GM12872 (cell line): ENCODE data around the gene DIO1.

Experiments
- CTCF ChIP-seq: IDR thresholded peaks from 3 replicates; pipeline ENCODE4 v1.5.1; 2011; ENCODE audit warnings: low read depth, mild to moderate bottlenecking, low read length, moderate library complexity; ENCODE audit not compliant: insufficient read depth

DIO1 gene

DNA sequence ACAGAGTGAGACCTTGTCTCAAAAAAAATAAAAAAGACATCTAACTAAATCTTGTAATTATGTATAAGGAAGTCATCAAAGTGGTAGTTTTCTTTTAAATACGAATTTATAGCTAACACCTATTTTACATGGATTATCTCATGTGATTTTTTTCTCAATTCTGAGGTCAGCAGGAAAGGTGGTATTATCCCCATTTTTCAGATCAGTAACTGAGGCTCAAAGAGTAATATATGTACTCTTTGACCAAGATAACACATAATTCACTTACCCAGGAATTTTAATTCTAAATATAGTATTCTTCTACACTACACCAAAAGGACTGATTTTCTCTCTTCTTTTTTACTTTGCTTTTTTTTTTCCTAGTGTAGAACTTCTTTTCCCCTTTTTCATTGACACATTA is 42.4 kb downstream of the DIO1 start:
- no peak for TF ChIP-seq CTCF

DNA sequence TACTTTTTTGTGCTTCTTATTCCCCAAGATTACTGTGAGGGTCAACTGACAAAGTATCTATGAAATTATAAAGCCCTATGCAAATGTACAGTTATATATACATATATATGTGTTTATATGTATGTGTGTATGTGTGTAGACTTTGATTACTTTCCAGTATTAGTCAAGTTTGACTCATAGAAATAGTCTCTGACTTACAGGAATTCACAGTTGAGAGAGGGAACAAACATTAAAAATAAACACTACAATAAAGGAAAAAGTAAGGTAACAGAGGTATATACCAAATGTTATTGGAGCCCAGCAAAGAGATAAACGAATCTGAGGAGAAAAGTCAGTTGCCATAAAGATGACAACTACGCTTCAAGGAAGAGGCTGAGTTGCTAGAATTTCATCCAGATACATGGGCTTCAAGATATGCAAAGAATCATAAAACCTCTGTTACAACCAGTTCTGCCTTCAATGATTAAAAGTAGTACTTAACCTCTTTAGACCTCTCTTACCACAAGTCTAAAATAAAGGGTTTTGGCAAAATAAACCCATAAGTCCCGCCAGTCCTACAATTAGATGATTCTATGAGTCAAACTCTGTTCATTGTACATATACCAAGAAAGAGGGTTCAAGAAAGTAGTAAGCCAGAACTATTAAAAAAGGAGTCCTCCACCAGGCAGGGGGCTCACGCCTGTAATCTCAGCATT is 44.3 kb downstream of the DIO1 start:
- TF ChIP-seq CTCF, result no peak

DNA sequence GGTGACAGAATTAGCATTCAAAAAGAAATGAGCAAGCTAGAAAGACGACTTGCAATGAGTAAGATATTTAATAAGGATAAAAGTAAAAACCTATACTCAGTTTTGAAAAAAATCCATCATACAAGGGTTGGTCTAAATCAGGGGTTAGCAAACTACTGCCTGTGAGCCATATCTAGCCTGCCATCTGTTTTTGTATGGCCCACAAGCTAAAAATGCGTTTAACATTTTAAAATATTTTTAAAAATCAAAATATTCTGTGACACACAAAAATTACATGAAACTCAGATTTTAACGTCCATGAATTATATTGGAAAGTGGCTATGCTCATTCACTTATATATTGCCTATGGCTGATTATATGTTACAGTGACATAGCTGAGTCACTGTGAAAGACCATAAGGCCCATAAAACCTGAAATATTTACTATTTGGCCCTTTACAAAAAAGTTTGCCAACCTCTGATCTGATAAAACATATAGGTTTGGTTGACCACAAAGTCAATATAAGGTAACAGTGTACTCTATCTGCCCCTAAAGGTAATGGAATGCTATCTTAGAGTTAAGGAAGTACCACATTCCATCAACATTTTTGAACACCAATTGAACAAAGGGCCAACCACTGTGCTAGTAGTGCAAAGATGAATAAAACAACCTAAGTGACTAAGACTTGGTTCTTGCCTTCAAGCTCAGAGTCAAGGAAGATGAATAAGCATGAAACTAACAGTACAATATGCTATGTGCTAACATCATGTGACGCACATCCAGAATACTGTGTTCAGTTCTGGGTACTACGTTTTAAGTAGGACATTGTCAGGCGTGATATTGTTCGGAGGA is 48.4 kb downstream of the DIO1 start:
- TF ChIP-seq CTCF, result no peak

DNA sequence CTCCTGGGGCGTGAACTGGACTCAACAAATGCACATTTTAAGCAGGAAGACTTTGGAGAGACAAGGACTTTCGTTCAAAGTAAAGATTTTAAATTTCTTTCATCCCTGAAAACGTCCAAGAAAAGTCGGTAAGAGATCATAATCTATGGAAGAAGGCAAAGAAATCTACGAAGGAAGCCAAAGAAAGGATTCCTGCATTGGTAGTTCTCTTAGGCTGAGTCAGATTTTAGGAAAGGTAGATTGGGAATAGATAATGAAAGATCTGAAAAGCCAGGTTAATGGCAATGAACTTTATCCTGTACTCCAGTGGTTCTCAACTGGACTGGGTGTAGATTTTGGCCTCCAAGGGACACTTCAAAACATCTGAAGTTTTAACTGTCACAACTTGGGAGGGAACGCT is 49.1 kb downstream of the DIO1 start:
- no peak for TF ChIP-seq CTCF

DNA sequence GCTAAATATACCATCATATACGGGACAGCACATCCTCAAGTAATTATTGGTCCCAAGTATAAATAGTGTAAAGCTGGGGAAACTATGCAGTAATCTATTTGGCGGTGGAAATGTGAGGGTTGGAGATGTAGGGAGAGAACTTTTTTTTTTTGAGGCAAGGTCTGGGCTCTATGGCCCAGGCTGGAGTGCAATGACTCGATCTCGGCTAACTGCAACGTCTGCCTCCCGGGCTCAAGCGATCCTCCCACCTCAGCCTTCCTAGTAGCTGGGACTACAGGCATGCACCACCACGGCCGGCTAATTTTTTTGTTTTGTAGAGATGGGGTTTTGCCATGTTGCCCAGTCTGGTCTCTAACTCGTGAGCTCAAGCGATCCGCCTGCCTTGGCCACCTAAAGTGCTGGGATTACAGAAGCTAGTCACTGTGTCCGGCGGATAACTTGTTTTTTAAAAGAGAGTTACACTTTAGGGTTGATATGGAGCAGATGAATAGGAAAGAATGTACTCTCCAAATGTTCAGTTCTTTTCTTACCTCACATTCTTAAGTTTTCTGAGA is 49.6 kb downstream of the DIO1 start:
- TF ChIP-seq CTCF, result no peak

GRCh38 chr1:53944469-53945182 is 50.6 kb downstream of the DIO1 start:
- no peak for TF ChIP-seq CTCF

GRCh38 chr1:53945183-53945432 is 51.1 kb downstream of the DIO1 start:
- no peak for TF ChIP-seq CTCF
